H9 (cell line): ENCODE results near the gene GPC6. TPM values are rescaled to one million over a fixed set of nuclear protein-coding genes. Genes with fewer than 3 reads are reported as not detected.

Experiments
- DNase-seq: peaks from one replicate; pipeline ENCODE4 v3.0.0-alpha.2; 2017
- H2AFZ ChIP-seq: one replicate; pipeline ENCODE4 v1.6.1; 2013; ENCODE audit warnings: mild to moderate bottlenecking, low read length, control low read depth, moderate library complexity
- H2AK5ac ChIP-seq: 2 replicates; pipeline ENCODE4 v1.6.1; 2013; ENCODE audit warnings: low read length, control low read depth, mixed read lengths; ENCODE audit not compliant: insufficient read length
- H2BK120ac ChIP-seq: one replicate; pipeline ENCODE4 v1.6.1; 2013; ENCODE audit warnings: low read depth, mild to moderate bottlenecking, low read length, control low read depth, inconsistent platforms; ENCODE audit not compliant: poor library complexity, severe bottlenecking
- H2BK12ac ChIP-seq: 2 replicates; pipeline ENCODE4 v1.6.1; 2013; ENCODE audit warnings: low read length, control low read depth, mixed read lengths, low read depth; ENCODE audit not compliant: insufficient read length
- H2BK15ac ChIP-seq: 2 replicates; pipeline ENCODE4 v1.6.1; 2013; ENCODE audit warnings: low read depth, low read length, control low read depth
- H2BK20ac ChIP-seq: one replicate; pipeline ENCODE4 v1.6.1; 2013; ENCODE audit warnings: low read depth, mild to moderate bottlenecking, low read length, control low read depth, inconsistent platforms; ENCODE audit not compliant: poor library complexity, severe bottlenecking
- H2BK5ac ChIP-seq: 2 replicates; pipeline ENCODE4 v1.6.1; 2013; ENCODE audit warnings: low read length, control low read depth, mixed read lengths; ENCODE audit not compliant: insufficient read length
- H3K14ac ChIP-seq: 2 replicates; pipeline ENCODE4 v1.6.1; 2013; ENCODE audit warnings: low read length, control low read depth; ENCODE audit not compliant: insufficient read depth
- H3K18ac ChIP-seq: 2 replicates; pipeline ENCODE4 v1.6.1; 2013; ENCODE audit warnings: low read depth, mild to moderate bottlenecking, mixed read lengths, low read length, control low read depth; ENCODE audit not compliant: insufficient read length
- H3K23ac ChIP-seq: 2 replicates; pipeline ENCODE4 v1.6.1; 2013; ENCODE audit warnings: low read length, control low read depth, mixed read lengths, low read depth; ENCODE audit not compliant: insufficient read length
- H3K23me2 ChIP-seq: 2 replicates; pipeline ENCODE4 v1.6.1; 2013; ENCODE audit warnings: low read depth, mild to moderate bottlenecking, mixed read lengths, low read length, control low read depth; ENCODE audit not compliant: insufficient read length, poor library complexity, severe bottlenecking
- H3K27ac ChIP-seq: 2 replicates; pipeline ENCODE4 v1.5.1; 2013; ENCODE audit warnings: low read length, control low read depth, mixed read lengths, low read depth; ENCODE audit not compliant: insufficient read length
- H3K27me3 ChIP-seq: 2 replicates; pipeline ENCODE4 v1.6.1; 2013; ENCODE audit warnings: low read length, control low read depth, inconsistent platforms; ENCODE audit not compliant: insufficient read depth
- H3K4ac ChIP-seq: 2 replicates; pipeline ENCODE4 v1.6.1; 2013; ENCODE audit warnings: low read depth, mild to moderate bottlenecking, control low read depth, inconsistent platforms, low read length, moderate library complexity
- H3K4me1 ChIP-seq: 2 replicates; pipeline ENCODE4 v1.6.1; 2013; ENCODE audit warnings: low read length, control low read depth, inconsistent platforms; ENCODE audit not compliant: insufficient read depth
- H3K4me2 ChIP-seq: 2 replicates; pipeline ENCODE4 v1.6.1; 2013; ENCODE audit warnings: low read length, control low read depth, mixed read lengths; ENCODE audit not compliant: insufficient read length, insufficient read depth
- H3K56ac ChIP-seq: 2 replicates; pipeline ENCODE4 v1.6.1; 2013; ENCODE audit warnings: low read depth, mild to moderate bottlenecking, mixed read lengths, low read length, control low read depth; ENCODE audit not compliant: insufficient read length
- H3K79me1 ChIP-seq: 2 replicates; pipeline ENCODE4 v1.6.1; 2013; ENCODE audit warnings: low read depth, mild to moderate bottlenecking, moderate library complexity, low read length, control low read depth, inconsistent platforms; ENCODE audit not compliant: insufficient read depth, poor library complexity, severe bottlenecking
- H3K79me2 ChIP-seq: 2 replicates; pipeline ENCODE4 v1.6.1; 2013; ENCODE audit warnings: low read length, control low read depth, inconsistent platforms; ENCODE audit not compliant: insufficient read depth
- H3K9ac ChIP-seq: 2 replicates; pipeline ENCODE4 v1.6.1; 2013; ENCODE audit warnings: low read length, control low read depth, mixed read lengths; ENCODE audit not compliant: insufficient read length; ENCODE audit errors: extremely low read depth
- H3K9me3 ChIP-seq: one replicate; pipeline ENCODE4 v1.6.1; 2013; ENCODE audit warnings: low read depth, low read length, inconsistent platforms; ENCODE audit not compliant: control insufficient read depth
- H3T11ph ChIP-seq: one replicate; pipeline ENCODE4 v1.6.1; 2013; ENCODE audit warnings: mild to moderate bottlenecking, low read length, control low read depth, inconsistent platforms
- H4K20me1 ChIP-seq: one replicate; pipeline ENCODE4 v1.6.1; 2013; ENCODE audit not compliant: control insufficient read depth, insufficient read length, insufficient read depth
- H4K5ac ChIP-seq: 2 replicates; pipeline ENCODE4 v1.6.1; 2013; ENCODE audit warnings: low read depth, mild to moderate bottlenecking, mixed read lengths, low read length, control low read depth; ENCODE audit not compliant: insufficient read length
- H4K8ac ChIP-seq: replicated peaks from 2 replicates; pipeline ENCODE4 v1.6.1; 2013; ENCODE audit warnings: low read length, control low read depth, mixed read lengths, low read depth; ENCODE audit not compliant: insufficient read length
- H4K91ac ChIP-seq: 2 replicates; pipeline ENCODE4 v1.6.1; 2013; ENCODE audit warnings: low read depth, mild to moderate bottlenecking, moderate library complexity, mixed read lengths, low read length, control low read depth; ENCODE audit not compliant: insufficient read length
- H3K27ac Mint-ChIP-seq, 3 experiments: 2 replicates in 2 of 3; 3 replicates in 1 of 3; pipeline ENCODE4 v1.8.0; 2020 to 2021; ENCODE audit warnings: mixed read lengths in 3 of 3, mild to moderate bottlenecking in 1 of 3, moderate library complexity in 1 of 3
- H3K27me3 Mint-ChIP-seq: 2 replicates; pipeline ENCODE4 v1.8.0; 2021; ENCODE audit warnings: low read depth, mild to moderate bottlenecking, moderate library complexity, mixed read lengths
- H3K36me3 Mint-ChIP-seq, 3 experiments: 2 replicates in 2 of 3; 3 replicates in 1 of 3; pipeline ENCODE4 v1.8.0; 2020 to 2021; ENCODE audit warnings: low read depth in 3 of 3, mixed read lengths in 3 of 3; ENCODE audit not compliant: insufficient read depth in 1 of 3
- H3K4me1 Mint-ChIP-seq, 2 experiments: 2 replicates each; pipeline ENCODE4 v1.8.0; 2020; ENCODE audit warnings: mixed read lengths in 2 of 2
- H3K4me3 Mint-ChIP-seq, 2 experiments: 2 replicates in 1 of 2; 3 replicates in 1 of 2; pipeline ENCODE4 v1.8.0; 2020 to 2021; ENCODE audit warnings: mild to moderate bottlenecking in 2 of 2, mixed read lengths in 2 of 2, moderate library complexity in 1 of 2
- H3K9me3 Mint-ChIP-seq, 2 experiments: 2 replicates in 1 of 2; 3 replicates in 1 of 2; pipeline ENCODE4 v1.8.0; 2020; ENCODE audit warnings: mild to moderate bottlenecking in 2 of 2, mixed read lengths in 2 of 2, moderate library complexity in 1 of 2
- WGBS: extraction: QIAGEN DNeasy Blood & Tissue Kit; methylation state at CpG from one replicate; pipeline ENCODE4 v1.1.7; 2013; ENCODE audit warnings: missing lambda C conversion rate, low lambda C conversion rate, mixed read lengths; ENCODE audit not compliant: insufficient read length; ENCODE audit errors: extremely low coverage; 5-methylcytosine and 5-hydroxymethylcytosine counted together
- total RNA-seq: library from RNA; stranded (reverse); gene quantifications from 2 replicates; pipeline ENCODE4 v1.2.1, GENCODE V29; 2021
- TF ChIP-seq, protein P1 (sequence below): fragments of 200-600 bp; sonication (generic); conservative IDR thresholded peaks from 3 replicates; pipeline ENCODE4 v1.8.0; 2021; ENCODE audit warnings: antibody characterized with exemption, mild to moderate bottlenecking

The GPC6 gene
- total RNA-seq, 1 experiment from 2014 or later = 15.6 TPM

DNA sequence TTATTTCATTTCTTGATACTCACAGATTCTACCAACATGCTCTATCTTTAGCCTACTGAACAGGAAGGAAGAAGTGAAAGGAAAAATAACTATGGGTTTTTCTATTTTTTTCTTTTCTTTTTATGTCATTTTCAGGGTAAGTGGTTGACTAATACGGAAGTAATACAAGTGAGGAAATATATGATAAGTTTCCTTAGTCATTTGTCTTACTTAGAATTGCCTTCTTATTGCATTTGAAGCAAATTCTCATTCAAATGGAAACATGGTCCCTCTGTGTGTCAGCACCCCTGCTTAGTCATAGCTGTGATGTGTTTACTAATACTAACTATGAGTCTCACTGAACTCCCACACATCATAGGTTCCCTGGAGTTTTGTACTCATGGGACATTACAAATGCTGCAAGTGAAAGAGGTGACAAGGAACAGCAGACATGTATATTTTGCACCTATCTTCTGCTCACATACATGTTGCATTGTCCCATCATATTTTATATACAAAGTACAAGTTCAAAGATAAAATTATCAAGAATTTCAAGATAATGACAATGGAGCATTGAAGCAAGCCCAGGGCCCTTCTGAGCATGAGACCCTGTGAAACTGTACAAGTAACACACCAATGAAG is 1192.8 kb downstream of the GPC6 start:
- H3K9me3 Mint-ChIP-seq = peaks cover 15% of the 10 kb centered on the region in 2 experiments
- H3K23me2 ChIP-seq = no peaks in the 10 kb centered on the region
- no peak overlapping the region for H3K4ac ChIP-seq
- H3K4me1 ChIP-seq = no peaks in the 10 kb centered on the region; the same call in 1 of the 2 replicates
- no peak overlapping the region for H4K91ac ChIP-seq
- no peak overlapping the region for H3K4me3 Mint-ChIP-seq
- no peak overlapping the region for H3K4me2 ChIP-seq
- H3K9ac ChIP-seq = no peak overlapping the region
- no peak overlapping the region for H3K18ac ChIP-seq
- no peak overlapping the region for H3K27ac ChIP-seq
- no peaks in the 10 kb centered on the region for H3K27me3 Mint-ChIP-seq
- H2BK20ac ChIP-seq = no peak overlapping the region
- no CpG with 5 or more reads among the region's 1 CpG for WGBS
- H2BK5ac ChIP-seq = no peak overlapping the region
- H2AK5ac ChIP-seq = no peak overlapping the region
- H2BK120ac ChIP-seq = no peak overlapping the region
- H4K8ac ChIP-seq = no peak overlapping the region
- H2BK12ac ChIP-seq = no peak overlapping the region
- TF ChIP-seq, protein P1, sequence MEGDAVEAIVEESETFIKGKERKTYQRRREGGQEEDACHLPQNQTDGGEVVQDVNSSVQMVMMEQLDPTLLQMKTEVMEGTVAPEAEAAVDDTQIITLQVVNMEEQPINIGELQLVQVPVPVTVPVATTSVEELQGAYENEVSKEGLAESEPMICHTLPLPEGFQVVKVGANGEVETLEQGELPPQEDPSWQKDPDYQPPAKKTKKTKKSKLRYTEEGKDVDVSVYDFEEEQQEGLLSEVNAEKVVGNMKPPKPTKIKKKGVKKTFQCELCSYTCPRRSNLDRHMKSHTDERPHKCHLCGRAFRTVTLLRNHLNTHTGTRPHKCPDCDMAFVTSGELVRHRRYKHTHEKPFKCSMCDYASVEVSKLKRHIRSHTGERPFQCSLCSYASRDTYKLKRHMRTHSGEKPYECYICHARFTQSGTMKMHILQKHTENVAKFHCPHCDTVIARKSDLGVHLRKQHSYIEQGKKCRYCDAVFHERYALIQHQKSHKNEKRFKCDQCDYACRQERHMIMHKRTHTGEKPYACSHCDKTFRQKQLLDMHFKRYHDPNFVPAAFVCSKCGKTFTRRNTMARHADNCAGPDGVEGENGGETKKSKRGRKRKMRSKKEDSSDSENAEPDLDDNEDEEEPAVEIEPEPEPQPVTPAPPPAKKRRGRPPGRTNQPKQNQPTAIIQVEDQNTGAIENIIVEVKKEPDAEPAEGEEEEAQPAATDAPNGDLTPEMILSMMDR = no peak
- H3K14ac ChIP-seq = no peak overlapping the region
- H3K27ac Mint-ChIP-seq = no peak overlapping the region
- H4K20me1 ChIP-seq = no peaks in the 10 kb centered on the region
- no peak overlapping the region for H3K23ac ChIP-seq
- H3K4me1 Mint-ChIP-seq = peaks cover 12 to 13% of the 10 kb centered on the region in 2 experiments
- H3T11ph ChIP-seq = no peak overlapping the region
- no peaks in the 10 kb centered on the region for H3K79me1 ChIP-seq
- H3K56ac ChIP-seq = no peak overlapping the region
- no peak for DNase-seq
- no peak overlapping the region for H2BK15ac ChIP-seq
- no peak overlapping the region for H4K5ac ChIP-seq
- H3K9me3 ChIP-seq = no peaks in the 10 kb centered on the region
- peaks cover 2 to 11% (median 2%) of the 10 kb centered on the region in 3 experiments; a peak in 6 of 7 replicates for H3K36me3 Mint-ChIP-seq
- no peaks in the 10 kb centered on the region for H3K27me3 ChIP-seq
- H3K79me2 ChIP-seq = no peaks in the 10 kb centered on the region
- no peak overlapping the region for H2AFZ ChIP-seq
